ENCODE measurements around the gene HSD17B13.

DNA sequence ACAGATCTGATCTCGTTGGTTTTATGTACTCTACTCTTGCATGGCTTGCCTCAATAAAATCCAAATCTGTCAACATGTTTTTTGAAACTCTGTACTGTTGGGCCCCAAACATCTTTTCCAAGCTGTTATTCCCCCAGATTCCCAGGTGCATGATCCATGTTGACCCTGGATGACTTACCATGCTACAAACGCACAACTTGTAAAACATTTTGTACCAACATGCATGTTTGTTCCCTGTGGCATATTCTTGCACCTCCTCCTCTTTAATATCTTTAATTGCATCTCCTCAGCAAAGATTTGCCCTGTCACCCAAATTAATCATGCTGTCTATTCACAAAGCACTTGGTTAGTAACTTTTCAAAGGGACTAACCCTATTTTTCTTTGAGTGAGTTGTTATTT, 24.3 kb downstream of the HSD17B13 start:
- TF ChIP-seq SP1 (IDR thresholded peaks at IDR 0.05) (no peak), SUZ12 (IDR thresholded peaks at IDR 0.05) (no peak), ZNF384 (IDR thresholded peaks at IDR 0.05) (no peak), ELF4 (IDR thresholded peaks at IDR 0.05) (no peak), BHLHE40 (IDR thresholded peaks at IDR 0.05; ENCODE audit: borderline replicate concordance) (no peak), HDGF (IDR thresholded peaks at IDR 0.05; ENCODE audit: borderline replicate concordance) (no peak), CTBP1 (IDR thresholded peaks at IDR 0.05; ENCODE audit: borderline replicate concordance) (no peak), TARDBP (IDR thresholded peaks at IDR 0.05) (no peak), L3MBTL2 (conservative IDR thresholded peaks at IDR 0.05) (no peak), FOXM1 (IDR thresholded peaks at IDR 0.05; ENCODE audit: borderline replicate concordance) (no peak), FOXK2 (IDR thresholded peaks at IDR 0.05) (no peak)
